H1 (cell line): ENCODE data around the gene PPIL6.

Experiments
- CHD2 ChIP-seq: IDR thresholded peaks from 2 replicates; pipeline ENCODE4 v1.6.1; 2012; ENCODE audit warnings: low read length, improper control_type of control experiment
- EGR1 ChIP-seq: IDR thresholded peaks from 2 replicates; pipeline ENCODE4 v1.6.1; 2011; ENCODE audit warnings: low read depth, low read length, borderline replicate concordance
- EP300 ChIP-seq, 2 experiments: IDR thresholded peaks; 1 replicate in 1 of 2; 2 replicates in 1 of 2; pipeline ENCODE4 v1.6.1; 2011 to 2012; ENCODE audit warnings: low read depth in 2 of 2, low read length in 2 of 2, mild to moderate bottlenecking in 2 of 2, borderline replicate concordance in 1 of 2, inconsistent platforms in 1 of 2, moderate library complexity in 1 of 2
- EZH2 ChIP-seq: fragments of 200-600 bp; sonication (generic); IDR thresholded peaks from 2 replicates; pipeline ENCODE4 v1.7.1; 2012; ENCODE audit warnings: low read depth, mild to moderate bottlenecking, moderate library complexity, low read length, inconsistent platforms; ENCODE audit not compliant: severe bottlenecking
- KDM4A ChIP-seq: IDR thresholded peaks from one replicate; pipeline ENCODE4 v1.7.1; 2012; ENCODE audit warnings: low read depth, mild to moderate bottlenecking, moderate library complexity, low read length, inconsistent platforms; ENCODE audit not compliant: severe bottlenecking
- ZNF274 ChIP-seq: IDR thresholded peaks from 2 replicates; pipeline ENCODE4 v1.7.0; 2012; ENCODE audit warnings: low read length, borderline replicate concordance; ENCODE audit errors: extremely low read depth
- TF ChIP-seq, protein P1 (sequence below), 3 experiments: IDR thresholded peaks; 1 replicate in 2 of 3; 2 replicates in 1 of 3; pipeline versions ENCODE4 v1.5.1 to v1.6.1; 2011; ENCODE audit warnings: low read length in 3 of 3, mild to moderate bottlenecking in 3 of 3, inconsistent platforms in 2 of 3, low read depth in 1 of 3, moderate library complexity in 1 of 3; ENCODE audit not compliant: insufficient read depth in 1 of 3; ENCODE audit errors: control extremely low read depth in 1 of 3
- TF ChIP-seq, protein P2 (sequence below): IDR thresholded peaks from 2 replicates; pipeline ENCODE4 v1.6.1; 2011; ENCODE audit warnings: low read length, improper control_type of control experiment

DNA sequence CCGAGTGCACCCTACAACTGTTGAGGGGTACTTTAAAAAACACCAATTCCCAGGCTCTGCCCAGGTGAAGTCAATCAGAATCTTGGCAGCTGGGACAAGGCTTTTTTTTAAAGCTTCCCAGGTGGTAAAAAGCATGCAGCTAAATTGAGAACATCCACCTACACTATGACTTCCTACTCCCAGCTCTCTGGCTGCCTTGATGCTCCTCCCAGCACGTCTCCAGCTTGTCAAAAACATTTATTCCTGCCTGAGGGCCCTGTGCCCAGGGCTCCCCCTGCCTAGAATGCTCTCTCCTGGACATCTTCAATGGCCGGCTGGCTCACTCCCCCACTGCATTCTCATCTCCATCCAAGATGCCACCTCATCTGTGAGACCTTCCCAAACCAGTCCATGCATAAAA, 32.7 kb upstream of the PPIL6 start:
- no peak for TF ChIP-seq ZNF274
- no peak for TF ChIP-seq CHD2
- TF ChIP-seq KDM4A: no peak
- TF ChIP-seq, protein P1, sequence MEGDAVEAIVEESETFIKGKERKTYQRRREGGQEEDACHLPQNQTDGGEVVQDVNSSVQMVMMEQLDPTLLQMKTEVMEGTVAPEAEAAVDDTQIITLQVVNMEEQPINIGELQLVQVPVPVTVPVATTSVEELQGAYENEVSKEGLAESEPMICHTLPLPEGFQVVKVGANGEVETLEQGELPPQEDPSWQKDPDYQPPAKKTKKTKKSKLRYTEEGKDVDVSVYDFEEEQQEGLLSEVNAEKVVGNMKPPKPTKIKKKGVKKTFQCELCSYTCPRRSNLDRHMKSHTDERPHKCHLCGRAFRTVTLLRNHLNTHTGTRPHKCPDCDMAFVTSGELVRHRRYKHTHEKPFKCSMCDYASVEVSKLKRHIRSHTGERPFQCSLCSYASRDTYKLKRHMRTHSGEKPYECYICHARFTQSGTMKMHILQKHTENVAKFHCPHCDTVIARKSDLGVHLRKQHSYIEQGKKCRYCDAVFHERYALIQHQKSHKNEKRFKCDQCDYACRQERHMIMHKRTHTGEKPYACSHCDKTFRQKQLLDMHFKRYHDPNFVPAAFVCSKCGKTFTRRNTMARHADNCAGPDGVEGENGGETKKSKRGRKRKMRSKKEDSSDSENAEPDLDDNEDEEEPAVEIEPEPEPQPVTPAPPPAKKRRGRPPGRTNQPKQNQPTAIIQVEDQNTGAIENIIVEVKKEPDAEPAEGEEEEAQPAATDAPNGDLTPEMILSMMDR (IDR thresholded peaks at IDR 0.05; ENCODE audit: control extremely low read depth in 1 of 3, insufficient read depth in 1 of 3, low read depth in 1 of 3, low read length in 3 of 3): no peak
- TF ChIP-seq EP300 (IDR thresholded peaks at IDR 0.05; ENCODE audit: borderline replicate concordance in 1 of 2, low read depth in 2 of 2, low read length in 2 of 2): no peak
- TF ChIP-seq, protein P2, sequence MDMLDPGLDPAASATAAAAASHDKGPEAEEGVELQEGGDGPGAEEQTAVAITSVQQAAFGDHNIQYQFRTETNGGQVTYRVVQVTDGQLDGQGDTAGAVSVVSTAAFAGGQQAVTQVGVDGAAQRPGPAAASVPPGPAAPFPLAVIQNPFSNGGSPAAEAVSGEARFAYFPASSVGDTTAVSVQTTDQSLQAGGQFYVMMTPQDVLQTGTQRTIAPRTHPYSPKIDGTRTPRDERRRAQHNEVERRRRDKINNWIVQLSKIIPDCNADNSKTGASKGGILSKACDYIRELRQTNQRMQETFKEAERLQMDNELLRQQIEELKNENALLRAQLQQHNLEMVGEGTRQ: no peak
- no peak for TF ChIP-seq EZH2
- no peak for TF ChIP-seq EGR1
